PC-3 (cell line): ENCODE data around the gene FUT8. TPM values are rescaled to one million over a fixed set of nuclear protein-coding genes. Genes with fewer than 3 reads are reported as not detected.

ENCODE experiments used
- ATAC-seq: fragments of 200-7000 bp; cut with Tn5 transposase; 2 replicates; pipeline ENCODE4 v1.9.1; 2020; ENCODE audit warnings: mild to moderate bottlenecking, moderate library complexity
- BruUV-seq: library from RNA; stranded (reverse); fragments of 400-500 nt; replicated peaks from 2 replicates; lab custom pipeline; 2021; lab: Mats Ljungman, UMichigan
- CTCF ChIA-PET: fragments of 300-600 bp; sonication (Branson Sonifier 250); formaldehyde crosslinking; loops from one replicate; lab custom pipeline; 2022; ENCODE audit warnings: antibody characterized with exemption; lab: Charles Lee
- POLR2A ChIA-PET: fragments of 300-600 bp; sonication (Branson Sonifier 250); formaldehyde crosslinking; loops from one replicate; lab custom pipeline; 2022; ENCODE audit warnings: antibody characterized with exemption; ENCODE audit not compliant: unreplicated experiment; lab: Charles Lee
- DNase-seq: peaks from one replicate; pipeline ENCODE4 v3.0.0-alpha.2; 2015
- H2AFZ ChIP-seq: fragments of 300-600 bp; sonication (generic); 2 replicates; pipeline ENCODE4 v1.6.0; 2016; ENCODE audit warnings: antibody characterized with exemption, low read length
- H3F3A ChIP-seq: fragments of 300-600 bp; sonication (generic); one replicate; pipeline ENCODE4 v1.6.0; 2017; ENCODE audit warnings: antibody characterized with exemption, low read length, control low read depth, mild to moderate bottlenecking; ENCODE audit not compliant: unreplicated experiment
- H3K27ac ChIP-seq: fragments of 300-600 bp; sonication (generic); 2 replicates; pipeline ENCODE4 v1.5.1; 2016; ENCODE audit warnings: mild to moderate bottlenecking, low read length
- H3K27me3 ChIP-seq: fragments of 300-600 bp; sonication (generic); 2 replicates; pipeline ENCODE4 v1.6.1; 2016; ENCODE audit warnings: low read length, mixed read lengths
- H3K36me3 ChIP-seq: fragments of 300-600 bp; sonication (generic); 2 replicates; pipeline ENCODE4 v1.6.1; 2016; ENCODE audit warnings: low read depth, mixed run types, low read length, mixed read lengths
- H3K4me1 ChIP-seq: fragments of 300-600 bp; sonication (generic); 2 replicates; pipeline ENCODE4 v1.5.1; 2016; ENCODE audit warnings: low read length; ENCODE audit not compliant: insufficient read depth
- H3K4me2 ChIP-seq: fragments of 300-600 bp; sonication (generic); 2 replicates; pipeline ENCODE4 v1.6.0; 2016; ENCODE audit warnings: low read length
- H3K4me3 ChIP-seq: fragments of 300-600 bp; sonication (generic); 2 replicates; pipeline ENCODE4 v1.5.1; 2016; ENCODE audit warnings: mild to moderate bottlenecking, low read length, mixed read lengths
- H3K79me2 ChIP-seq: fragments of 300-600 bp; sonication (generic); 2 replicates; pipeline ENCODE4 v1.6.1; 2017; ENCODE audit warnings: low read length, mixed read lengths
- H3K9ac ChIP-seq: fragments of 300-600 bp; sonication (generic); 2 replicates; pipeline ENCODE4 v1.6.0; 2016; ENCODE audit warnings: mild to moderate bottlenecking, low read length
- H3K9me2 ChIP-seq: fragments of 300-600 bp; sonication (generic); replicated peaks from 2 replicates; pipeline ENCODE4 v1.6.1; 2016; ENCODE audit warnings: mixed run types, low read length, mixed read lengths
- H3K9me3 ChIP-seq: fragments of 300-600 bp; sonication (generic); 2 replicates; pipeline ENCODE4 v1.6.1; 2016; ENCODE audit warnings: low read length, mixed read lengths
- H4K20me1 ChIP-seq: fragments of 300-600 bp; sonication (generic); 2 replicates; pipeline ENCODE4 v1.6.1; 2016; ENCODE audit warnings: low read length, mixed read lengths
- EZH2 ChIP-seq: fragments of 300-600 bp; sonication (generic); IDR thresholded peaks from one replicate; pipeline ENCODE4 v1.6.1; 2017; ENCODE audit warnings: antibody characterized with exemption, mild to moderate bottlenecking, low read length; ENCODE audit not compliant: unreplicated experiment
- EZH2phosphoT487 ChIP-seq: fragments of 300-600 bp; sonication (generic); IDR thresholded peaks from 2 replicates; pipeline ENCODE4 v1.6.1; 2018; ENCODE audit warnings: mild to moderate bottlenecking, antibody characterized with exemption, low read length, borderline replicate concordance
- intact Hi-C: fragments of 100-400 bp; cut with micrococcal nuclease; formaldehyde crosslinking; loops from 2 replicates; pipeline ENCODE4 v1.9.0; 2023
- total RNA-seq: library from RNA; depleted of rRNA; stranded (reverse); fragments of >200 nt; gene quantifications from 2 replicates; pipeline ENCODE4 v1.2.3, GENCODE V29; 2014
- TF ChIP-seq, protein P1 (sequence below): fragments of 300-600 bp; sonication (generic); conservative IDR thresholded peaks from 2 replicates; pipeline ENCODE4 v1.5.1; 2017; ENCODE audit warnings: antibody characterized with exemption, low read depth, mild to moderate bottlenecking, low read length

The FUT8 gene
- total RNA-seq, 1 experiment from 2014 or later = 132 TPM

DNA sequence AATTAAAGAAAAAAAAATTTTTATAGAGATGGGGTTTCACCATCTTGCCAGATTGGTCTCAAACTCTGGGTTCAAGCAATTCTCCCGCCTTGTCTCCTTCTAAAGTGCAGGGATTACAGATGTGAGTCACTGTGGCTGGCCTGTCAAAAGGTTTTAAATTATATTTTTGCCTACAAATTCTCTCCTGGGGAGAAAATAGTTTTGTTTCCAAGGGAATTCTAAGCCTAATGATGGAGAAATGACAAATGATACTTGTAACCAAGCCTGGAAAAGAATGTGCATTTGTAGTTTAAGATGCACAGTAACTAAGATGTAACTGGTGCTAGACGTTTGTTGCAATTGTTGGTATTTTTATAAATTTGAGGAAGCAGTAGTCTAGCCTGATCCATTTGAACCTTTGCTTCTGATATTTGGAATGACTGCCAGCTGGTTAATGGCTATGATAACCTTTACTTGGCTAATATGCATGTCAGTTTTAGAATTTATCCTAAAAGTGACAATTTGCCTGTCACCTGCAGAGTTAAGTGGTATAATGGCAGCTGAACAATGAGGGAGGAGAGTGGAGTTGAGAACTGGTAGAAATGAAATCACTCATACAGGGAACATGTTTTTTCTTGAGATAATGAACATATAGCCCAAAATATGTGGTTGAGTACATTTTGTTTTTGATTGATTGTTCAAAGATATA is 148.0 kb downstream of the FUT8 start:
- no peaks in the 10 kb centered on the region for H3K27me3 ChIP-seq
- peaks cover 5% of the 10 kb centered on the region; the same call in 1 of the 2 replicates for H4K20me1 ChIP-seq
- no peak for DNase-seq
- no peak overlapping the region for H3K4me2 ChIP-seq
- no peaks in the 10 kb centered on the region for H3K9me2 ChIP-seq
- CTCF ChIA-PET = no interaction called here
- no TSS peak for BruUV-seq
- TF ChIP-seq EZH2 (no peak), EZH2phosphoT487 (no peak)
- TF ChIP-seq, protein P1, sequence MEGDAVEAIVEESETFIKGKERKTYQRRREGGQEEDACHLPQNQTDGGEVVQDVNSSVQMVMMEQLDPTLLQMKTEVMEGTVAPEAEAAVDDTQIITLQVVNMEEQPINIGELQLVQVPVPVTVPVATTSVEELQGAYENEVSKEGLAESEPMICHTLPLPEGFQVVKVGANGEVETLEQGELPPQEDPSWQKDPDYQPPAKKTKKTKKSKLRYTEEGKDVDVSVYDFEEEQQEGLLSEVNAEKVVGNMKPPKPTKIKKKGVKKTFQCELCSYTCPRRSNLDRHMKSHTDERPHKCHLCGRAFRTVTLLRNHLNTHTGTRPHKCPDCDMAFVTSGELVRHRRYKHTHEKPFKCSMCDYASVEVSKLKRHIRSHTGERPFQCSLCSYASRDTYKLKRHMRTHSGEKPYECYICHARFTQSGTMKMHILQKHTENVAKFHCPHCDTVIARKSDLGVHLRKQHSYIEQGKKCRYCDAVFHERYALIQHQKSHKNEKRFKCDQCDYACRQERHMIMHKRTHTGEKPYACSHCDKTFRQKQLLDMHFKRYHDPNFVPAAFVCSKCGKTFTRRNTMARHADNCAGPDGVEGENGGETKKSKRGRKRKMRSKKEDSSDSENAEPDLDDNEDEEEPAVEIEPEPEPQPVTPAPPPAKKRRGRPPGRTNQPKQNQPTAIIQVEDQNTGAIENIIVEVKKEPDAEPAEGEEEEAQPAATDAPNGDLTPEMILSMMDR = no peak
- H3K4me3 ChIP-seq = no peak overlapping the region
- ATAC-seq = no peak
- POLR2A ChIA-PET = interaction anchor here (0.6 kb wide), 1 partner anchor 132 kb away, joined by 3 read pairs; no protein-coding TSS in a partner anchor
- H3K9ac ChIP-seq = no peak overlapping the region
- peaks cover 35% of the 10 kb centered on the region for H3K4me1 ChIP-seq
- no peaks in the 10 kb centered on the region for H3K9me3 ChIP-seq
- H2AFZ ChIP-seq = no peak overlapping the region
- H3K36me3 ChIP-seq = peaks cover 27% of the 10 kb centered on the region
- intact Hi-C loops = no loop called here
- peaks cover 76% of the 10 kb centered on the region for H3K79me2 ChIP-seq
- H3F3A ChIP-seq = peaks cover 10% of the 10 kb centered on the region
- no peak overlapping the region for H3K27ac ChIP-seq

DNA sequence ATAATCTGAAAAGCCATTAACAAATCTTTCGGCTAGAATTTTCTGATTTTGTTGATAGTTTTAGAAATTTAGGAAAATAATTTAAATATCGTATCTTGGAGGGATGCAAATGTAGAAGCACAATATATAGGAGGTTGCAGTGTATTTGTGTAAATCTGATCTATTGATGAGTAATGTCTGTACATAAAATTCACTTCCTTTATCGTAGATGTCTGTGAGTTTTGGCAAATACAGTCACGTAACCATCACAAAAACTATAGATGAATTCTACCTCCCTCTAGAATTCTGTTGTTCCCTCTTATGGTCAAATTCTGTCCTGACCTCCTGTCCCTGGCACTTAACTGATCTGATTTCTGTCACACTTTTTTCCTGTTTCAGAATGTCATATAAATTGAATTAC is 151.8 kb downstream of the FUT8 start:
- Histone ChIP-seq H3K9me3 (no peaks in the 10 kb centered on the region), H3K4me1 (peaks cover 52% of the 10 kb centered on the region), H3K27me3 (no peaks in the 10 kb centered on the region), H3K4me3 (0 out of 2 replicates have a peak overlapping the region, but pooled peaks have one; percentile 13), H3K9ac (peak overlapping the region; percentile 64), H3K79me2 (peaks cover 74% of the 10 kb centered on the region), H2AFZ (no peak overlapping the region), H3K4me2 (peak overlapping the region; percentile 45), H4K20me1 (no peaks in the 10 kb centered on the region), H3K9me2 (no peaks in the 10 kb centered on the region), H3K27ac (peak overlapping the region; percentile 93), H3K36me3 (peaks cover 27% of the 10 kb centered on the region), H3F3A (peaks cover 10% of the 10 kb centered on the region)
- no TSS peak for BruUV-seq
- TF ChIP-seq EZH2 (no peak), EZH2phosphoT487 (no peak)
- TF ChIP-seq, protein P1 = no peak
- ChIA-PET POLR2A (no interaction called here), CTCF (interaction anchor here (0.6 kb wide), 1 partner anchor 1887 kb away, joined by 3 read pairs; no protein-coding TSS in a partner anchor)
- ATAC-seq (peak; percentile 55), DNase-seq (peak; percentile 60)
- intact Hi-C loops = no loop called here

DNA sequence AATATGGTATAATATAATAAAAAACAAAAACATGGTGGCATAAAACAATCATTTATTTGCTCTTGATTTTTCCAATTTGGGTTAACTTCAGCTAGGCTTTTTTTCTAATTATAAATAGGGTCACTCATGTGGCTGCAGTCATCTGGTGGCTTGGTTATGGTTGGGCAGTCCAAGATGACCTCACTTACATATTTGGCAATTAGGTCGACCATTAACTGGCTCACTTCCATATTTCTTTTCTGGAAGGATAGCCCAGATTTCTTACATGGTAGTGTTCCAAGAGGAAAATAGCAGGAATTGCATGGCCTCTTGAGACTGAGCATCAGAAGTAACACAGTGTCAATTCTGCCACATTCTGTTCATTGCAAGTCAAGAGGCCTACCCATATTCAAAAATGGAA is 153.4 kb downstream of the FUT8 start:
- Histone ChIP-seq H3K4me2 (no peak overlapping the region), H3K27me3 (no peaks in the 10 kb centered on the region), H3F3A (peaks cover 10% of the 10 kb centered on the region), H2AFZ (no peak overlapping the region), H3K4me1 (peaks cover 52% of the 10 kb centered on the region), H3K27ac (peak overlapping the region; percentile 72), H3K79me2 (peaks cover 76% of the 10 kb centered on the region), H3K9me2 (no peaks in the 10 kb centered on the region), H3K9ac (no peak overlapping the region), H3K36me3 (peaks cover 23% of the 10 kb centered on the region), H3K4me3 (no peak overlapping the region), H4K20me1 (no peaks in the 10 kb centered on the region), H3K9me3 (no peaks in the 10 kb centered on the region)
- no peak for DNase-seq
- CTCF ChIA-PET = no interaction called here
- intact Hi-C loops = loop anchor here (2.0 kb wide), 1 partner anchor 17 kb away; no protein-coding TSS in a partner anchor
- TF ChIP-seq EZH2 = no peak
- no peak for TF ChIP-seq EZH2phosphoT487
- TF ChIP-seq, protein P1 = no peak
- ATAC-seq = no peak
- no TSS peak for BruUV-seq
- POLR2A ChIA-PET = no interaction called here
